Lung (tissue), 12 donors: ENCODE results near the gene RAD23B. TPM values are rescaled to one million over a fixed set of nuclear protein-coding genes. Genes with fewer than 3 reads are reported as not detected.
"Not testable (repeated sequence)": the region's sequence is repeated elsewhere in the genome, so short reads cannot be mapped to it uniquely, and the experiment has no call there.

Experiments
- ATAC-seq: fragments of 200-7000 bp; cut with Tn5 transposase; one replicate; pipeline ENCODE4 v1.9.1; 2020; ENCODE audit warnings: moderate number of reproducible peaks; ENCODE audit not compliant: insufficient read depth, low FRiP score
- DNase-seq, 3 donors: peaks; one replicate each; pipeline ENCODE4 v3.0.0-alpha.2; 2013 to 2017
- H3K27ac ChIP-seq, 2 donors: one replicate each; pipeline ENCODE4 v1.5.1; 2013; ENCODE audit warnings: mild to moderate bottlenecking in 2 of 2, moderate library complexity in 2 of 2, control low read depth in 1 of 2, inconsistent platforms in 1 of 2, low read depth in 1 of 2, low read length in 1 of 2
- H3K27me3 ChIP-seq, 3 donors: one replicate each; pipeline ENCODE4 v1.5.1; 2013; ENCODE audit warnings: low read length in 2 of 3; ENCODE audit not compliant: control insufficient read depth in 3 of 3, insufficient read depth in 3 of 3
- H3K36me3 ChIP-seq, 4 donors: one replicate each; pipeline ENCODE4 v1.5.1; 2013; ENCODE audit warnings: low read length in 4 of 4, mild to moderate bottlenecking in 1 of 4, moderate library complexity in 1 of 4; ENCODE audit not compliant: control insufficient read depth in 4 of 4, insufficient read depth in 4 of 4
- H3K4me1 ChIP-seq, 5 donors: one replicate each; pipeline ENCODE4 v1.5.1; 2013; ENCODE audit warnings: low read length in 5 of 5, mild to moderate bottlenecking in 2 of 5, moderate library complexity in 1 of 5; ENCODE audit not compliant: control insufficient read depth in 5 of 5, insufficient read depth in 5 of 5
- H3K4me3 ChIP-seq: one replicate; pipeline ENCODE4 v1.5.1; 2013; ENCODE audit warnings: mild to moderate bottlenecking, control low read depth, moderate library complexity
- H3K9ac ChIP-seq, 2 donors: one replicate each; pipeline ENCODE4 v1.5.1; 2013; ENCODE audit warnings: low read length in 2 of 2, control low read depth in 1 of 2; ENCODE audit not compliant: insufficient read depth in 1 of 2
- H3K9me3 ChIP-seq, 4 donors: one replicate each; pipeline ENCODE4 v1.5.1; 2013; ENCODE audit warnings: low read length in 3 of 4, mild to moderate bottlenecking in 1 of 4, moderate library complexity in 1 of 4; ENCODE audit not compliant: control insufficient read depth in 4 of 4, insufficient read depth in 3 of 4
- CTCF ChIP-seq: IDR thresholded peaks from 2 replicates; pipeline ENCODE4 v1.5.1; 2012; ENCODE audit warnings: mild to moderate bottlenecking; ENCODE audit errors: control extremely low read depth, extremely low read depth
- WGBS, 2 donors: extraction: QIAGEN DNeasy Blood & Tissue Kit; methylation state at CpG; one replicate each; pipeline ENCODE4 v1.1.7; 2013; 5-methylcytosine and 5-hydroxymethylcytosine counted together
- polyA plus RNA-seq, 2 donors: library from polyadenylated mRNA; stranded (reverse); fragments of 200-250 nt; gene quantifications; one replicate each; pipeline ENCODE4 v1.2.1, GENCODE V29; 2013
- total RNA-seq, 2 donors: library from RNA; depleted of rRNA in 1 of 2; stranded (reverse); fragments of >200 nt in 1 of 2; gene quantifications; one replicate each; pipeline ENCODE4 v1.2.1, GENCODE V29; 2014 to 2021
- donor health status: control.
- donor health status: control.
- donor health status: Bipolar disorder and iron deficiency.
- donor health status: healthy.
- donor health status: DM: yes; HTN: yes; CAD: no.

RAD23B gene
- total and polyA plus RNA-seq, 4 donors, result 37.9 to 114 (median 62.3) TPM

DNA sequence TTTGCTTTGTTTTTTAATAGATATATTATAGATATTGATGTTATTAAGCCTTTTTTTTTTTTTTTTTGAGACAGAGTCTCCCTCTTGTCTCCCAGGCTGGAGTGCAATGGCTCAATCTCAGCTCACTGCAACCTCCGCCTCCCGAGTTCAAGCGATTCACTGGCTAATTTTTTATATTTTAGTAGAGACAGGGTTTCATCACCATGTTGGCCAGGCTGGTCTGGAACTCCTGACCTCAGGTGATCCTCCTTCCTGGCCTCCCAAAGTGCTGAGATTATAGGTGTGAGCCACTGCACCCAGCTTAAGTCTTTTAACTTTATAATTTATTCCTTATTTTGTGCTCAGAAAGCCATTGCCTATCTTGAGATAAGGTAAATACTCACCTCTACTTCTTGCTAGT, 24.2 kb upstream of the RAD23B start:
- no peak for ATAC-seq
- Histone ChIP-seq H3K27ac (no peak overlapping the region), H3K36me3 (no peaks in the 10 kb centered on the region), H3K27me3 (no peaks in the 10 kb centered on the region), H3K9me3 (no peaks in the 10 kb centered on the region), H3K4me3 (no peak overlapping the region), H3K4me1 (peaks cover 0 to 2% (median 0%) of the 10 kb centered on the region in 5 donors), H3K9ac (no peak overlapping the region)
- DNase-seq, result no peak
- TF ChIP-seq CTCF, result no peak
- WGBS, 2 donors, result 97 to 100% methylated on average over 3 of the region's 3 CpGs

DNA sequence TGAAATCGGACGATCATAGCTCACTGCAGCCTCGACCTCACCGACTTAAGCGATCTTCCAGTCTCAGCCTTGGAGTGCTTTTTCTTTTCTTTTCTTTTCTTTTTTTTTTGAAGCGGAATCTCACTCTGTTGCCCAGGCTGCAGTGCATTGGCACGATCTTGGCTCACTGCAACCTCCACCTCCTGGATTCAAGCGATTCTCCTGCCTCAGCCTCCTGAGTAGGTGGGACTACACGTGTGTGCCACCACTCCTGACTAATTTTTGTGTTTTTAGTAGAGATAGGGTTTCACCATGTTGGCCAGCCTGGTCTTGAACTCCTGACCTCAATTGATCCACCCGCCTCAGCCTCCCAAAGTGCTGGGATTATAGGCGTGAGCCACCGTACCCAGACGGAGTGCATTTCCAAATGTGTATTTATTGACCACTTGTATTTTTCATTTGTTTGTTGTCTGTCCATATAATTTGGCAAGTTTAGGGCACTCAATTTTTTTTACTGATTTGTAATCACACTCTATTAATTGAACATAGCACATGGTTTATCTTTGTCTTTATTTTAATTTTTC, 23.2 kb upstream of the RAD23B start:
- 92 to 96% methylated on average over 13 of the region's 13 CpGs for WGBS, 2 donors
- not testable (repeated sequence) for H3K36me3 ChIP-seq, DNase-seq, H3K27ac ChIP-seq, H3K9ac ChIP-seq, H3K4me1 ChIP-seq, ATAC-seq, H3K9me3 ChIP-seq, H3K27me3 ChIP-seq, H3K4me3 ChIP-seq

- WGBS, 2 donors, result 46 to 54% methylated on average over 4 of the region's 4 CpGs
- no peak for TF ChIP-seq CTCF
- no peak overlapping the region for H3K27ac ChIP-seq
- H3K27me3 ChIP-seq, result no peaks in the 10 kb centered on the region
- DNase-seq, result no peak
- H3K4me1 ChIP-seq, result no peaks in the 10 kb centered on the region
- no peaks in the 10 kb centered on the region for H3K36me3 ChIP-seq
- ATAC-seq, result no peak
- H3K9me3 ChIP-seq, result no peaks in the 10 kb centered on the region
- H3K4me3 ChIP-seq, result no peak overlapping the region
- no peak overlapping the region for H3K9ac ChIP-seq
Measured at GRCh38 chr9:107260437-107261081, 22.5 kb upstream of the RAD23B start.

DNA sequence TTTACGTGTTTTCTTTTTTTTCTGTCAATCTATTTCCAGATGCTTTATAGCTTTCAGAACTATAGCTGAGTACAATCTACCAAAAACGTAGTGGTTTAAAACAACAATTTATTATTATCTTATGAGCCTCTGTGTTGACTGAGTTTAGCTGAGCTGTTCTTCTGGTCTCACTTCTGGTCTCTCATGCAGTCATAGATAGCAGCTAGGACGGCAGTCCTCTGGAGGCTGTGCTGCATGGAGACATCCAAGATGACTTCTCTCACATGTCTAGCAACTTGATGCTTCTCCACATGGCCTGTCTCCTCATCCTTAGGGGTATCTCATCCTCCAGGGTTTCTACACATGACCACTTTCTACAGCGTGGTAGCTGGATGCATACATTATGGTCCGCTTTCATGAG, 22.0 kb upstream of the RAD23B start:
- TF ChIP-seq CTCF, result no peak
- H3K4me3 ChIP-seq, result no peak overlapping the region
- H3K27ac ChIP-seq, result no peak overlapping the region
- no peaks in the 10 kb centered on the region for H3K9me3 ChIP-seq
- H3K9ac ChIP-seq, result no peak overlapping the region
- 83 to 91% methylated on average over 5 of the region's 5 CpGs for WGBS, 2 donors
- H3K27me3 ChIP-seq, result no peaks in the 10 kb centered on the region
- no peaks in the 10 kb centered on the region for H3K36me3 ChIP-seq
- ATAC-seq (no peak), DNase-seq (no peak)
- no peaks in the 10 kb centered on the region for H3K4me1 ChIP-seq
